Right lobe of liver (tissue), 6 donors: ENCODE data around the gene DBN1. TPM values are rescaled to one million over a fixed set of nuclear protein-coding genes. Genes with fewer than 3 reads are reported as not detected.

Source experiments
- ATAC-seq, 4 donors: fragments of 200-7000 bp; cut with Tn5 transposase; one replicate each; pipeline ENCODE4 v1.9.1; 2020; ENCODE audit warnings: mild to moderate bottlenecking in 4 of 4, moderate library complexity in 4 of 4
- DNase-seq, 3 donors: peaks; one replicate each; pipeline ENCODE4 v3.0.0-alpha.2; 2020
- H3K27ac ChIP-seq, 3 donors: fragments of 200-600 bp; one replicate each; pipeline ENCODE4 v1.8.0; 2022
- H3K27me3 ChIP-seq, 2 donors: fragments of 200-600 bp; one replicate each; pipeline ENCODE4 v1.8.0; 2022
- H3K36me3 ChIP-seq, 4 donors: fragments of 200-600 bp; sonication (generic) in 1 of 4; one replicate each; pipeline versions ENCODE4 v1.5.1 to v1.8.0; 2017 to 2022; ENCODE audit warnings: control low read depth in 1 of 4
- H3K4me1 ChIP-seq, 4 donors: fragments of 200-600 bp; sonication (generic) in 1 of 4; one replicate each; pipeline versions ENCODE4 v1.5.1 to v1.8.0; 2017 to 2022; ENCODE audit warnings: control low read depth in 1 of 4
- H3K4me3 ChIP-seq, 3 donors: fragments of 200-600 bp; one replicate each; pipeline ENCODE4 v1.8.0; 2022
- H3K9me3 ChIP-seq, 4 donors: fragments of 200-600 bp; sonication (generic) in 1 of 4; one replicate each; pipeline versions ENCODE4 v1.5.1 to v1.8.0; 2017 to 2022; ENCODE audit warnings: control low read depth in 1 of 4
- POLR2A ChIP-seq: fragments of 450-650 bp; IDR thresholded peaks from one replicate; pipeline ENCODE4 v1.6.1; 2017; ENCODE audit warnings: antibody characterized with exemption, mild to moderate bottlenecking
- WGBS: methylation state at CpG from one replicate; pipeline ENCODE4 v1.1.6; 2018; ENCODE audit warnings: low coverage, low lambda C conversion rate; ENCODE audit not compliant: insufficient coverage; ENCODE audit errors: missing lambda C conversion rate; 5-methylcytosine and 5-hydroxymethylcytosine counted together
- intact Hi-C, 2 donors: fragments of 100-400 bp; cut with DNase I; formaldehyde crosslinking; loops; one replicate each; pipeline versions ENCODE4 v1.11.2 to v1.14.1; 2022
- total RNA-seq, 6 experiments: library from RNA; depleted of rRNA in 2 of 6; stranded (reverse); fragments of >200 nt in 2 of 6; fragmentation: NEBNext Ultra II Directional in 3 of 6; extraction: Animal tissue kit (Norgen Biotek cat#: 25700) in 3 of 6; gene quantifications; one replicate each; pipeline versions ENCODE4 v1.1.0 to v1.2.4, GENCODE V29; 2016 to 2023
- TF ChIP-seq, protein P1 (sequence below), 4 donors: fragments of 200-600 bp in 3 of 4; fragments of 450-650 bp in 1 of 4; IDR thresholded peaks; one replicate each; pipeline versions ENCODE4 v1.5.1 to v1.8.0; 2016 to 2022; ENCODE audit warnings: antibody characterized with exemption in 4 of 4, mild to moderate bottlenecking in 2 of 4
- donor health status: DM: no; HTN: yes; CAD: no.
- donor health status: DM: no; HTN: no; CAD: no.
- donor health status: DM: no; HTN: no; CAD: no.
- donor health status: DM: no; HTN: yes; CAD: no.
- donor health status: DM: no; HTN: yes; CAD: no.

DBN1 gene
- total RNA-seq, 6 experiments from 2014 or later = 1.1 to 4.6 (median 3.1) TPM

DNA sequence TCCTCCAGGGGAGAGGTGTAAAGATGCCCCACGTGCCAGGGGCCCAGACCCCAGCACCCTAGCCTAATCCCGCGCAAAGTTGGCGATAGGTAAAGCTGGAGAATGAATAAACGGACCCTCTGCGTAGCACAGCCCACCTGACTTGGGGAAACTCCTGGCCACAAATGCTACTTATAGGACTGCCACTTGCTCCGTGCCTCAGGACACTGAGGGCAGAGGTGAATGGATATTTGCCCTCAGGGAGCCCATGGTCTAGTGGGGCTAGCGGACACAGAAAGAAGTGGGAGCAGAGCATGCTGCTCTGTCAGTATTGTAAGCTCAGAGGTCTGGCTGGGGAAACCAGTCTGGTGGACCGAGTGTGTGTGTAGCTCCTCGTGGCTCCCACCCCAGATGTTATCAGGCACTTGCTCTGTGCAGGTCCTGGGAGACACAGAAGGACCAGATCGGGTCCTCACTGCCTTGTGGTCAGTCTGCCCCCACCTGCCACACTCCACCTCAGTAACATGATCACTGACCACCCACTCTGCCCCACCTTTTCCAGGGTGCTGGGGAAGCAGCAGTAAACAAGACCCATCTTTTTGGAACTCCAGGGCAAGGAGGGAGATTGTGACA, 46.1 kb downstream of the DBN1 start:
- TF ChIP-seq, protein P1, sequence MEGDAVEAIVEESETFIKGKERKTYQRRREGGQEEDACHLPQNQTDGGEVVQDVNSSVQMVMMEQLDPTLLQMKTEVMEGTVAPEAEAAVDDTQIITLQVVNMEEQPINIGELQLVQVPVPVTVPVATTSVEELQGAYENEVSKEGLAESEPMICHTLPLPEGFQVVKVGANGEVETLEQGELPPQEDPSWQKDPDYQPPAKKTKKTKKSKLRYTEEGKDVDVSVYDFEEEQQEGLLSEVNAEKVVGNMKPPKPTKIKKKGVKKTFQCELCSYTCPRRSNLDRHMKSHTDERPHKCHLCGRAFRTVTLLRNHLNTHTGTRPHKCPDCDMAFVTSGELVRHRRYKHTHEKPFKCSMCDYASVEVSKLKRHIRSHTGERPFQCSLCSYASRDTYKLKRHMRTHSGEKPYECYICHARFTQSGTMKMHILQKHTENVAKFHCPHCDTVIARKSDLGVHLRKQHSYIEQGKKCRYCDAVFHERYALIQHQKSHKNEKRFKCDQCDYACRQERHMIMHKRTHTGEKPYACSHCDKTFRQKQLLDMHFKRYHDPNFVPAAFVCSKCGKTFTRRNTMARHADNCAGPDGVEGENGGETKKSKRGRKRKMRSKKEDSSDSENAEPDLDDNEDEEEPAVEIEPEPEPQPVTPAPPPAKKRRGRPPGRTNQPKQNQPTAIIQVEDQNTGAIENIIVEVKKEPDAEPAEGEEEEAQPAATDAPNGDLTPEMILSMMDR (IDR thresholded peaks at IDR 0.05) = no peak
- TF ChIP-seq POLR2A = no peak
- no peaks in the 10 kb centered on the region for H3K9me3 ChIP-seq
- H3K4me3 ChIP-seq = peak overlapping the region; percentile 70 to 83 (median 80)
- H3K27me3 ChIP-seq = no peaks in the 10 kb centered on the region
- ATAC-seq = no peak
- peak in 1 of 3 donors; percentile 50 for DNase-seq
- 0% methylated on average over 2 of the region's 11 CpGs for WGBS
- H3K27ac ChIP-seq = peak overlapping the region; percentile 67 to 74 (median 73)
- peaks cover 0 to 2% (median 0%) of the 10 kb centered on the region in 4 donors for H3K36me3 ChIP-seq
- H3K4me1 ChIP-seq = peaks cover 0 to 18% (median 0%) of the 10 kb centered on the region in 4 donors
- intact Hi-C loops = no loop called here

DNA sequence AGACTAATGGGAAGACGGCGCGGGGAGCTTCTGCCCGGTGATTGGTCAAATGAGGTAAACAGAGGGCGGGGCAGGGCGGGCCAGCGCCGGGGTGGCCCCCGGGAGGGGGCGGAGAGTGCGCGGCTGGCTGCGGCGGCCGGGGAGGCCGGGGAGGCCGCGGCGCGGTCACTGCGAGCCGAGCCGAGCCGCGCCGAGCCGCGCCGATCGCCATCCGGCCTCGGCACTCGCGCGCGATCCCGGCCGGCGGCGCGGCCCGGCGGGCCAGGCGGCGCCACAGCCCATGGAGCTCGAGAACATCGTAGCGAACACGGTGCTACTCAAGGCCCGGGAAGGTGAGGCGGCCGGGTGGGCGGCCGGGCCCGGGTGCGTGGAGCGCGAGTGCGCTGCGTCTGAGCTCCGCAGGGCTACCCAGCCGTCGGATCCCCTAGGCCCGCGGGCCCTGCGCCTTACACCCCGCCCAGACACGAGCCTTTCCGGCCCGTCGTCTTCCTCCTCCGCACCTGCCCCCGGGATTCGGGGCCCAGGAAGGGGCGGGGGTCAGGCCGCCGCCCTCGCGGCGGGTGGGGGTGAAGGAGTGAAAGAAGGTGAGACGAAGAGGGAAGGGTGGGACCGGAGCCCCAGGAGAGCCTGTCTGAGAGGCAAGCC, 46.7 kb downstream of the DBN1 start, which contains the start of gene GRK6:
TSS of gene GRK6 (plus strand) at position 111 of the 645 bp plus-strand sequence. CDS start at position 281, 170 bp downstream.
- TF ChIP-seq, protein P1 (IDR thresholded peaks at IDR 0.05) = no peak
- peak; percentile 72 for TF ChIP-seq POLR2A
- 2% methylated on average over 11 of the region's 82 CpGs for WGBS
- Histone ChIP-seq H3K4me1 (peaks cover 0 to 18% (median 0%) of the 10 kb centered on the region in 4 donors), H3K27ac (peak within 1 kb of the TSS; percentile 71 to 88 (median 83)), H3K27me3 (no peaks in the 10 kb centered on the region), H3K4me3 (peak within 1 kb of the TSS; percentile 70 to 83 (median 80)), H3K36me3 (no peaks in the 10 kb centered on the region), H3K9me3 (no peaks in the 10 kb centered on the region)
- peak in 1 of 4 donors; percentile 0 for ATAC-seq
- intact Hi-C loops = no loop called here
- DNase-seq = peak; percentile 58 to 73 (median 66)

DNA sequence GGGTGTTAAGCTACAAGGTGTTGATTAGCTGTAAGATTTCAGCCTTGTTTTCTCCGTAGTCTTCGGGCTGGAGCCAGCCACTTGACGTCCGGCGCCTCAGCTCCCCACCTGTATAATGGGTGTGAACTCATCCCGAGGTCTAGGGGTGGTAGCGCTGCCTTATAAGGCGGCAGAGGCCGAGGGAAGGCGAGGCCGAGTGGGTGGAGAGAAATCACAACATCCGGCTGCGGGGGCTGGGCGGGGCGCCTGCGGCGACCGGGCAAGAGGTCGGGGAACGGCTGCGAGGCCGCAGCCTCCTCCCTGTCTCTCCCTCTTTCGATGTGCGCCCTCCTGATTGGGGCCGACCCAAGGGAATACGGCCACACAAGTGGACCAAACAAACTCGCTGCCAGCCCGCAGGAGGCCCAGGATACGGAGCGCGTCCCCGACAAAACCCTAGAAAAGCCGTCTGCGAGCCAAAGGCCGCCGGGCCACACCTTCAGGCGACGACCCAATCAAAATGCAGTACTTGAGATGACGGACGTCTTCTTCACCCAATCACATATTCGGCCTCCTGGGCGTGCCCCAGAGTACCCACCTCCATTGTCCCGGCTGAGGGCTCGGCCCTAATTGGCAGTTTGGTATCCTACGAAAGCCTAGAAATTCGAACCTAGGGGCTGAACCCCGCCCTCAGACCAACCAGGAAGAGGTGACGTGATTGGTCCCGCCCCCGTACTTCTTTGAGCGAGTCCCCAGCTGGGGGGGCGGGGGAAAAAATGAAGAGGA, 47.5 kb downstream of the DBN1 start:
- TF ChIP-seq, protein P1 (IDR thresholded peaks at IDR 0.05) = no peak
- peak; percentile 88 for TF ChIP-seq POLR2A
- Histone ChIP-seq H3K27me3 (no peaks in the 10 kb centered on the region), H3K9me3 (no peaks in the 10 kb centered on the region), H3K4me1 (peaks cover 0 to 18% (median 0%) of the 10 kb centered on the region in 4 donors), H3K4me3 (peak overlapping the region; percentile 44 to 60 (median 53)), H3K36me3 (no peaks in the 10 kb centered on the region), H3K27ac (peak overlapping the region; percentile 71 to 88 (median 83))
- ATAC-seq (peak; percentile 90 to 95 (median 92)), DNase-seq (peak; percentile 99 to 100 (median 100))
- intact Hi-C loops = no loop called here
- WGBS = under 1% methylated on average over 21 of the region's 52 CpGs

DNA sequence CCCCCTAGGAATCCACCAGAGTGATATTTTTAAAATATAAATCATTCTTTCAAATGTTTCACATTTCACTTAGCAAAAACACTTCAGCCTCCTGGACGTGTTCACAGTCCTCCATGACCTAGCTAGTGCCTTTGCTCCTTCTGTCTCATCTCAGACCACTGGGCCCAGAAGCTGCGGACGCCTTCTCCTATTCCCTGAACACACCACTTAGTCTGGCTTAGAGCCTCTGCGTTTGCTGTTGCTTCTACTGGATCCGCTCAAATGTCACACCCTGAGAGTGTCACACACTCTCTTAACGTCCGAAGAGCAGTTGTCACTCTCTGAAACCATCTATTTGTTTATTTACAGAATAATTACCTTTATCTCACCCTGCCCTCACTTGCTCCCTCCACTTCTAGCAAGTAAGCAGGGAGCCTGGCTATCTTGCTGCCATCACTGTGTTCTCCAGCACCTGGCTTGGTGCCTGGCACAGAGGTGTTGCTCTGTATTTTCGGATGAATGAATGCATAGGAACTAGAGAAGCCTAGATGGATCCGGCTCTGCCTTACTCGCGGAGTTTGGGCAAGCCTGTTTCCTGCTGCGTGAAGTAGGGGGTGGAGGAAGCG, 48.1 kb downstream of the DBN1 start:
- peaks cover 0 to 14% (median 0%) of the 10 kb centered on the region in 4 donors for H3K4me1 ChIP-seq
- H3K36me3 ChIP-seq = no peaks in the 10 kb centered on the region
- no peaks in the 10 kb centered on the region for H3K27me3 ChIP-seq
- H3K9me3 ChIP-seq = no peaks in the 10 kb centered on the region
- H3K27ac ChIP-seq = peak overlapping the region; percentile 71 to 88 (median 83)
- 42% methylated on average over 12 of the region's 13 CpGs for WGBS
- ATAC-seq = no peak
- intact Hi-C loops = no loop called here
- TF ChIP-seq POLR2A = no peak
- TF ChIP-seq, protein P1 (IDR thresholded peaks at IDR 0.05) = no peak
- DNase-seq = no peak
- H3K4me3 ChIP-seq = peak overlapping the region; percentile 44 to 60 (median 53)
